NCI-H1436 (cell line): ENCODE data around the gene PDE1C.

Experiments
- DNase-seq: peaks from one replicate; lab custom pipeline; 2025; lab: John Stamatoyannopoulos, UW

Gene PDE1C

DNA sequence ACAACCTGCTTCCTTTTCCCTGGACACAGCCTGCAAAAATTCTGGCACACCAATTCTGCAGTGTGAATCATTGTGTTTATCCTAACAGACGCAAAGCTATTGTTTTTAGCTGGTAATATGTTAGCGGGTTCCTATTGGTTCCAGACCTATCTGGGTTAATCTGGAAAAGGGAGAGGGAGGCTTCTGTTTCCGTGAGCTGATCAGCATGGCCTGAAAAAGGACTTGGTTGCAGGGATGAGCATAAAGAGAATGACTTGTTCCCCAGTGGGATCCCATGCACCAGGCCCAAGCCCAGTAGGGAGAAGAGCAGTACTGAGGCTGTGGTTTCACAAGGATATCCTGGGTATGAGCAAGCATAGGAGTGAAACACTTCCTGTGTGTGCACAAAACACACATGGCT, 78.4 kb downstream of the PDE1C start:
- no peak for DNase-seq

GRCh38 chr7:31991406-31991805, 78.8 kb downstream of the PDE1C start:
- no peak for DNase-seq

DNA sequence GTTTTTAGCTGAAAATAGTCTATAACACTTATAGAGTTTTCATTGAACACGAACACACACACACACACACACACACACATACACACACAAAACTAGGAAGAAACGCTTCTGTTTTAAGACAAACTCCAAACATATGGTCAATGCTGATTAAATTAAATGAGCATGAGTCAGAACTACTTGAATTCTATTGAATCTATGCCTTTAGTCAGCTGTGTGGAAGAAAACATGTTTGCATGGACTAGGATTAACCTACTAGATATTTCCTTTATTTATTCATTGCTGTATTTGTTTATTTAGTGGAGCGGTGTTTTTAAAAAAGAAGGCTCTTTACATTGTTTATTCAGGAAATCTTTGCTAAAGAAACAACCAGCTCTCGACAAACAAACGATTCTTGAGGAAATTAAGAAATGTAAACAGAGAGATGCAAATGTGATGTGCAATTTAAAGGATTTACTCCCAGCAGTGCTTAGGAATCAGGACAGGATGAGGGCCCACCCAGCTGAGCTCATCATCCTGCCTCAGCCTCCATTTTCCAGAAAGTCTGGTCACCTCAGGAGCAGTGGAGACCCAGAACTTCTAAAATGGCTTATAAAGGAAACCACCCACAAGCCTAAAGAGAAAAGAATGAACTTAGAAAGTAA, 83.2 kb downstream of the PDE1C start:
- DNase-seq = no peak

DNA sequence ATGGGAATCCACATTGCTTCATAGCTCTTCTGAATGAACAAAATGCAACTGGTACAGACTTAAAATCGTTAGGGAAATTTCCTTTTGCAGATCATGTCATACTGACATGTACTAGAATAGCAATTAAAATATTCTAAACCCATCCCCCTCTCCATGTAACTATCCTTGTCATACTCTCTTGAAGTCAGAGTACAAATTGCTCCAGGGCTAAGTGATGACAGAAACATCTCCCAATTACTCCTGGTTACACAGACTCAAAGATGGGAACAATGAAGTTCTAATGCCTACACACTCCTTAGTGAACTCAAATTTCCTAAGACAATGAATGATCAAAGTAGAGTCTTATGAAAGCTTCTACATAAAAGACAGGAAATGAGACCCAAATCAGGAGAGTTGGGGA, 87.2 kb downstream of the PDE1C start:
- no peak for DNase-seq

- no peak for DNase-seq
Observed at GRCh38 chr7:31981874-31982390, 88.3 kb downstream of the PDE1C start.

GRCh38 chr7:31979690-31980330, 90.4 kb downstream of the PDE1C start:
- no peak for DNase-seq

DNA sequence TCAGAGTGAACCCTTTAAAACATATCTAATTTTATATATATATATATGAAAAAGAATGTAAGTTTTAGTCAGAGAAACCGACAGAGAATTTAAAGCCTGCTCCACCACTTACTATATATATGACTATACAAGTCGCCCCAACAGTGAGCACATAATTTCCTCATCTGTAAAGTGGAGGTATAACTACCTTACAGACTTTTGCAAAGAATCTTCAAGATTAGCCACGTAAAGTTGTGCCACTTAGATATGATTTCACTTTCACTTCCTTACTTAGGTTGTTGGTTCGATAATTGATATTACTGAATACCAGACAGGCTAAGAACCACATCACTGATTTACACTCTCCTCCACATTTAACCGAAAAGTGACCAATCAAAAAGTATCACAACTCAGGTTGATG, 94.7 kb downstream of the PDE1C start:
- DNase-seq = no peak

DNA sequence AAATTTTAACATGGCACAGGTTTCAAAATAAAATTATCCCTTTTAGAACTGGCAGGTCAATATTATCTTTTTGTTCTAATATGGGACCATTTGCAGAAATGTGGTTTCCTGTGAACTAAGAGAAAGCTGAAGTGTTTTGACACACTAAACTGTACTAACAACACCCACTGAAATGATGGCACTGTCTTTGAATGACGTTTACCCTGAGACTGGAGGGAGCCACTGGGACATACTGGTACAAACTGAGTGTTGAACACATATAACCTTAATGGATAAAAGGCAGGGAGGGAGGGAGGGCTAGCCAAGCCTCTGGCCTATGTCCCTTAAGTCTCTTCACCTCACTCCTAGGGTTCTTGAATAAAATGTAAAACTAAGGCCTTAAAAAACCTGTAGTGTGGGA, 95.9 kb downstream of the PDE1C start:
- DNase-seq = no peak

DNA sequence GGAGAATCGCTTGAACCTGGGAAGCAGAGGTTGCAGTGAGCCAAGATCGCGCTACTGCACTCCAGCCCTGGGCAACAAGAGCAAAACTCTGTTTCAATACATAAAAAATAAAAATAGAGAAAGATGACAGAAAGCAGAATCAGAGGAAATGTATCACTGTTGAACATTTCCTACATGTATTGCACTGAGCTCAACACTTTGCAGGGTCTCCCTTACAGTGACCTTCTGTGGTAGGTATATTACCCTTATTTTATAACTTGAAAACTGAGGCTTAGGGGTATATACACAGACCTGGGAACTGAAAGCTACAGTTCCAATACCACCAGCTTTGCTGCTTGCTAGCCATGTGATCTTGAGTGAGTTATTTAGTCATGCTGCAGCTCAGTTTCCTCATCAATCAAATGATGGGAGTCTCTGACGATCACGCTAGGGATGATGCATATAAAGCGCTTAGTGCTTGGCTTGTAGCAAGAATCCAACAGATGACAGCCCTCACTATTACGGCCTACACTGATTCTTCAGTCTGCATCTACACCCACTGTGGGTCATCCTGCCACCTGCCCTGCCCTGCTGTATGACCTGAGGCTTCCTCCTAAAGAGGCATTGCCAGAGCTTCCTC, 99.0 kb downstream of the PDE1C start:
- DNase-seq = no peak

DNA sequence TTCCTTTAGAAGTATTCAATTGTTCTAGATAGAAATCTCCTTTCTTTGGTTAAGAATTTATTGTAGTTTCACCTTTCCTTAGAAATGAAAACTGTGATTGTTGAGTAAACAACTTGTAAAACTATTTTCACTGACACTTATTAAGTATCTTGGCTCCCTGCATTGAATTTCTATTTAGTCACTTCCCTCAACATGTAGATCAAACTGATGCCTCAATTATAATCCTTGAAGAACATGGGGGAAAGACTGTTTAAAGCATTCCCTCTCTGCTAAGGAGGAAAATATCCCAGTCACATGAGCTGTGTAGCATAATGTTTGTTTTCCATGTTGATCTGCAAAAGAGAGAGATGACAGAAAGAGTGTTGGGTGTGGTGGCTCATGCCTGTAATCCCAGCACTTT, 99.7 kb downstream of the PDE1C start:
- no peak for DNase-seq

DNA sequence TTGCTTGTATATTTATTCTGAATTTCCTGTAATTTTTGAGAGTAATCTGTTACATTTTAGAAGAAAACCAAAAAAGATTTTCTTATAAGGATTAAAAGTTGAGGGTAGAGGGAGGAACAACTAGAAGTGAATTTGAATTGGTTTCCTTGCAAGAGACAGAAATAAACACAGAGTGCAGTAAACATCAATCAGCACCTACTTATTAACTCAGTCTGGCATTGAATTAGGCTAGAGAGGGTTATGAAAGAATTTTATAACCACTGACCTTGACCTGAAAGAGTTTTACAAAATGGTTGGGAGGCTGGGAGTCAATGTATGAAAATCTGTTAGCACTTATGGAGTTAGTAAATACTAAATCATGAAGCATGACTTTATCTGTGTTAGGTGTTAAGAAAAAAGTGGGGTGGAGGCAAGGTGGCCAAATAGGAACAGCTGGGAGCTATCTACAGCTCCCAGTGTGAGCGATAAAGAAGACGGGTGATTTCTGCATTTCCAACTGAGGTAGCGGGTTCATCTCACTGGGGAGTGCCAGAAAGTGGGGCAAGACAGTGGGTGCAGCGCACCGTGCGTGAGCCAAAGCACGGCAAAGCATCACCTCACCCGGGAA, 106.5 kb downstream of the PDE1C start:
- DNase-seq = no peak

DNA sequence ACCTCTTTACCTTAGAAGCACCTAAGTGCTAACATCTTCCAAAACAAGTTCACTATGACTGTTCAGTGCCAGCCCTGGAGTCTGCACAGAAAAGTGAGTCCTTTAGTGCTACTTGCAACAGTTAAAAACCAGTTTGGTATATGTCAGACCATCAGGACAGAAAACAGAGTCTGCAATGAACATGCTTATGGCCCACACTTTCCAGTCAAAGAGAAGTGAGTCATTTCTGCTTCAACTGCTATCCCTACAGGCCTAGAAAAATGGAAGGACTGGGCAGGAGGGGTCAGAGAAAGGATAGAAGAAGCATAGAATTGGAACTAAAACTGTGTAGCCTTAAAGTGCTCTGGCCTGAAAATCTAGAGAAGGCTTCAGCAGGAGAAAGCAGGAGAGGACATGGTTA, 108.0 kb downstream of the PDE1C start:
- no peak for DNase-seq

- DNase-seq = no peak
Observed at GRCh38 chr7:31958226-31958625, 112.0 kb downstream of the PDE1C start.

GRCh38 chr7:31957756-31958155, 112.5 kb downstream of the PDE1C start:
- no peak for DNase-seq

GRCh38 chr7:31957090-31957720, 113.0 kb downstream of the PDE1C start:
- DNase-seq = no peak

GRCh38 chr7:31955641-31956040, 114.6 kb downstream of the PDE1C start:
- DNase-seq = no peak

GRCh38 chr7:31955021-31955420, 115.2 kb downstream of the PDE1C start:
- no peak for DNase-seq

DNA sequence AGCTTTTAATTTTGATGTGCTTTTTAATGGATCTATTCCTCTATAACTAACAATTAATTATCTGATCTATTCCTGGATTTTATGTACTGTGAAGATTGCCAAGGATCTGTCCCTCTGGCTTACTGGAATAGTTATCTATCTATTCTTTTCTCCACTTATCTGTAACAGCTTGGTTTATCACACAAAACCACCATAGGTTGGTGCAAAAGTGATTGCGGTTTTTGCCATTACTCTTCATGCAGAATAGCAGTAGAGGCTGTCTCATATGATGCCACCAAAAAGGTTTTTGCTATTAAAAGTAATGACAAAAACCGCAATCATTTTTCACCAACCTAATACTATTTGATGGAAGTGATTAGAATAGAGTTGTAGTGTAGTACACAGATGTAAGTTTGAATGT, 115.7 kb downstream of the PDE1C start:
- DNase-seq = no peak

DNA sequence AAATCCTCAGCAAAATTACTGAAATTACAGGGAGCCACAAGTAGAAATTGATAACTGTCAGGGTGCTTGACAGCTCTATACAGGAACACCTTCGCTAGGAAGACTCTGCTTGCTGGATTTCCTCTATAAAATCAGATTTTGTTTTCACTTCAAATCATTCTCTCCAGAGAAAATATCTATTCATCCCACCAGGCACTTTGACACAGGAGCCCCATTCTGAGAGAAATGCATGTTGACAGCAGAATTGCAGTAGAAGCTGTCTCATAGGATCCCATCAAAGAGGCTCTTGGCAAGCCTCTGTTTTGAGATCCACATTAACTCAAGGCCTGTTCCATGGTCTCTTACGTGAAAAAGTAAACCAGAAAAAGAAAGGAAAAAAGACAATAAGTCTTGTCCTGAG, 116.8 kb downstream of the PDE1C start:
- no peak for DNase-seq

DNA sequence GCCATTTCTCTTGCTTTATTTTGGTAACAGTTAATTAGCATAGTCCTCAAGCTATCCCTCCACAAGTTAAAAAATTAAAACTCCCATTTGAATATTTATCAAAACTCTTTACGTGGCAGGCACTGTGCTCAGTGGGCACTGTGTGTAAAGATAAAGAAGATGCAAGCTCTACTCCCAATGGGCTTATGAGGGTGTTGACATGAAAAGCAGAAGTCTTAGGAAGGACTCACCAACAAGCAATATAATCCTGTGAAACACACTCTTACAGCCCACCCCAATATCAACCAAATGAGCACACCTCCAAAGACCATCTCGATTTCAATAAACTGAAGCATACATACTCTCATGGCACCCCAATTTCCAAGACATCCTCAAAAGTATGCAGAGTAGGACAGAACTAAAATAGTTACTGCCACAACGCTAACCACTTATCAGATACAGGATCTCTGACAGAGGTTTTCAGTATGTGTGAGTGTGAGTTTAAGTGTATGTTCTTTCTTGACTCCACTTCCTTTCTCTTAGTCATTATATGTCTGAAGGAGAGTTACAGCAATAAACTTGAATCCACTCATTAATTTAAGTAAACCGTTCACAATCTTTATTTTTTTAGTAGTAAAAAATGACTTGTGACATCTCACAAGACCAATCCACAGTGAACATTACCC, 120.0 kb downstream of the PDE1C start:
- no peak for DNase-seq

DNA sequence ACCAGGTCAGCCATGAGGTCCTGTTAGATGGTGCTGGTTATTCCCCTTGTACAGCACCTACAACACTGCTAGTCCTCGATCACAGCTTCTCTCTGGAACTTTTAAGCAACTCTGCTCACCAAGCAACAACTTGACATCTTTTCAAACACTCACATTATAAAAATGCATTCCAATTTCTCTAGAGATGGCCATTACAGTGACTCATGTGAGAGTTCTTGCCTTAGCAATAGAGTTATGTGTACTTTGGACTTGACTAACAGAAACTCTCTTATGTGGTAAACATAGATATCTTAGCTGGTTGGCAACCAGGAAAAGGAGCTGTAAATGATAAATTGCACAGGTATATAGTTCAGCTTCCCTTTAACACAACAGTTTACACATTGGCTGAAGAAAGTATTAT, 122.2 kb downstream of the PDE1C start:
- no peak for DNase-seq

GRCh38 chr7:31940167-31940566, 130.0 kb downstream of the PDE1C start:
- DNase-seq = no peak
